GM12892 (cell line): Measurements from ENCODE around the gene CD99L2.

Experiments used
- POLR2A ChIP-seq: IDR thresholded peaks from 2 replicates; pipeline ENCODE4 v1.6.1; 2011; ENCODE audit warnings: low read depth, low read length, control low read depth
- POLR2AphosphoS5 ChIP-seq: IDR thresholded peaks from 2 replicates; pipeline ENCODE4 v1.6.1; 2011; ENCODE audit warnings: low read depth, low read length, control low read depth
- TAF1 ChIP-seq: IDR thresholded peaks from 2 replicates; pipeline ENCODE4 v1.6.1; 2011; ENCODE audit warnings: low read depth, mild to moderate bottlenecking, control low read depth, low read length, borderline replicate concordance

DNA sequence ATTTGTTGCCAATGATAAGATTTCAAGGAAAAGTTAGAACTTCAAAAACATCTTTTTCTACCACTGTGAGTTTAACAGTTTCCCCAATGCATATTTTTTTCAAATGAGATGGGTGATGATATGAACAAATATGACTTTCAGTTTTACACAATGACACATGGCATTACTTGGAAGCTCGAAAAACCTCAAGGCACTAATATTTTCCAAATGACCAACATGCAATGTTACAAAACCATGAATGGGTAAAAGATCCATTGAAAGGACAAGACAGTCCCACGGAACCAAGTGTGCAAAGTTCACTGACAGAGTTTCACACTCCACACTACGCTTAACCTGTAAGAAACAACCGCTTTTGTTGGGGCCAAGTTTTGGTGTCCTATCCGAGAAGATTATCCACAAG lies 84.5 kb downstream of the CD99L2 start:
- TF ChIP-seq POLR2AphosphoS5 (no peak), POLR2A (no peak), TAF1 (no peak)
